ENCODE measurements around the gene MED13L. TPM values are rescaled to one million over a fixed set of nuclear protein-coding genes. Genes with fewer than 3 reads are reported as not detected.

Gene MED13L
- total RNA-seq, 1 experiment from 2014 or later: 94.1 TPM

DNA sequence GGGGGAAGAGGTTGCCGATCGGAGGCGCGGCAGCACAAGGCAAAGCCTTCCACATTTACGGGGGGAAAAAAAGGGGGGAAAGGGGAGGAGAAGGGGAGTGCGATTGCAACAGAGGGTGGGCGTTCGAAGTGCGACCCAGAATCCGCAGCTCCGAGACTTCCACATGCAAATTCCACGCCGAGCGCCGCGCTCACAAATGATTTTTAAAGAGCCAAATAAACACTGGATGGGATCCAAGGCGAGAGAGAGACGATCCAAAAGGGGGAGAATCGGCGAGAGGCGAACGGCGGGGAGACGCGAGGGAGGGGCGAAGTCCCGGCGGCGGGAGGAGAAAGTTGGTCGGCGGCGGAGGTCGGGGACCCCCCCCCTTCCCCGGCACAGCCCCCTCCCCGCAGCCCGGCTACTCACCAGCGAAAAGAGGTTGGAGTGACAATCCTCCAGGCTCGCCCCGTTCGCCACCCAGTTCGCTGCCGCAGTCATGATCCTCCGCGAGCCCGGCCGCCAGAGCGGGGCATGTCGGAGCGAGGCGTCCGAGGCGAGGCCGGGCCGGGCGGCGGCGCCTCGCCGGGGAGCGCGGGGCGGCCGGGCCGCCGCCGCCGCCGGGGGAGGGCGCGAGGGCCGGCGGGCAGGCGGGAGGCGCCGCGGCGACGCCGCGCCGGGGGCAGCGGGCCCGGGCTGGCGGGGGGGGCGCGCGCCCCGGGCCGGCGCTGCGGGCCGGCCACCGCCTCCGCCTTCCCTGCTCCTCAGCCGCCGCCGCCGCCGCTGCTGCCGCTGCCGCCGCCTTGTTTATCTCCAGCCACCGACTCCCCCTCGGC is 634 bp downstream of the MED13L start:
- H3K4me3 ChIP-seq (ENCODE audit: low read depth, low read length, poor library complexity, severe bottlenecking): peak overlapping the region; percentile 67
- TF ChIP-seq EZH2 (IDR thresholded peaks at IDR 0.05; ENCODE audit: borderline replicate concordance, low read depth, low read length, poor library complexity, severe bottlenecking): no peak
- TF ChIP-seq, protein P1, sequence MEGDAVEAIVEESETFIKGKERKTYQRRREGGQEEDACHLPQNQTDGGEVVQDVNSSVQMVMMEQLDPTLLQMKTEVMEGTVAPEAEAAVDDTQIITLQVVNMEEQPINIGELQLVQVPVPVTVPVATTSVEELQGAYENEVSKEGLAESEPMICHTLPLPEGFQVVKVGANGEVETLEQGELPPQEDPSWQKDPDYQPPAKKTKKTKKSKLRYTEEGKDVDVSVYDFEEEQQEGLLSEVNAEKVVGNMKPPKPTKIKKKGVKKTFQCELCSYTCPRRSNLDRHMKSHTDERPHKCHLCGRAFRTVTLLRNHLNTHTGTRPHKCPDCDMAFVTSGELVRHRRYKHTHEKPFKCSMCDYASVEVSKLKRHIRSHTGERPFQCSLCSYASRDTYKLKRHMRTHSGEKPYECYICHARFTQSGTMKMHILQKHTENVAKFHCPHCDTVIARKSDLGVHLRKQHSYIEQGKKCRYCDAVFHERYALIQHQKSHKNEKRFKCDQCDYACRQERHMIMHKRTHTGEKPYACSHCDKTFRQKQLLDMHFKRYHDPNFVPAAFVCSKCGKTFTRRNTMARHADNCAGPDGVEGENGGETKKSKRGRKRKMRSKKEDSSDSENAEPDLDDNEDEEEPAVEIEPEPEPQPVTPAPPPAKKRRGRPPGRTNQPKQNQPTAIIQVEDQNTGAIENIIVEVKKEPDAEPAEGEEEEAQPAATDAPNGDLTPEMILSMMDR (conservative IDR thresholded peaks at IDR 0.05; ENCODE audit: low read depth, low read length): 0 out of 2 replicates have a peak, but pooled peaks have one; percentile 6
- intact Hi-C loops (cut with micrococcal nuclease; ENCODE audit: unreplicated experiment): loop anchor here (1.0 to 5.0 kb wide), 5 partner anchors 135 to 325 kb away; no protein-coding TSS in a partner anchor
- ChIA-PET POLR2A (ENCODE audit: low non-redundant PET) (no interaction called here), CTCF (interaction anchor here (0.6 to 0.8 kb wide), 3 partner anchors 19 to 277 kb away, joined by 3 to 9 read pairs (median 3); no protein-coding TSS in a partner anchor)
- H3K9me3 ChIP-seq (ENCODE audit: low read depth, low read length, poor library complexity, severe bottlenecking): no peaks in the 10 kb centered on the region
- H3K36me3 ChIP-seq (ENCODE audit: insufficient read depth, low read length, poor library complexity, severe bottlenecking): no peaks in the 10 kb centered on the region
- no peaks in the 10 kb centered on the region for H3K27me3 ChIP-seq (replicated peaks; ENCODE audit: insufficient read depth, low read depth, low read length, poor library complexity)
- peak overlapping the region; percentile 82 for H3K27ac ChIP-seq (ENCODE audit: low read depth, low read length, poor library complexity, severe bottlenecking)
- no TSS peak for BruUV-seq (replicated peaks)
- H3K4me1 ChIP-seq (ENCODE audit: insufficient read depth, low read length, poor library complexity, severe bottlenecking): peaks cover 24% of the 10 kb centered on the region
- peak; percentile 78 for DNase-seq (ENCODE audit: low spot score)

DNA sequence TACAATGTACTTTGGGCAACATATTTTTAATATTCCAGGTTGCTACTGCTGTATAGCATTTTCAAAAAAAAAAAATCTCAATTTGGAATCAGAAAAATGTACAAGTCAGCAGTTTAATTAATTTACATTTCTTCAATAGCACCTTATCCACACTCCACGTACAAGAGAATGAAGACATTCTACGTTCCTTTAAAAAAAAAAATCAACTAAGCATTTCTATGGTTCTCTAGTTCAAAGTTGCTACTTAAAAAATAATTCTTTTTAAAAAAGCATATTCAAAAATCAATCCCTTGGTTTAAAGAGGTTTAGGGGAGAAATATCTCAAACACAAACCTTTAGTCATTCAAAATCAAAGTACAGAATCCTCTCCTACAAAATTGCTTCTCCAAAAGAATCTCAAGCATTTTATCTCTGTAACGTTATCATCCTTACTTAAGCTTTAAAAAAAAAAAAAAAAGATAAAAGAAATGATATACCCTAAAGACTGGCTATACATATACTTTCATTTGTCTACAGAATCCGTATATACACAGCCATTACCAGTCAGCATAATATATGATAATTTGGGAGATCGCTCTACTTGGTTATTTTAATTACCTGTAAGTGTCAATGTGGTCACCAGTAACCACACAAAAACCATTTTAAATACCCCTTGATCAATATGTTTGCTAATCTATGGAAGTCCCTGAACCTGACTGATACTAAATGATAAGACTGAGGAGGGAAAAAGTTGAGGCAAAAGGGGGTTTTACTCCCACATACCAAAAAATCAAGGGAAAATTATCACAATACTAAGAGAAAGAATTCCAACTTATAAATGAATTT is 2.7 kb downstream of the MED13L start:
- H3K4me1 ChIP-seq (ENCODE audit: insufficient read depth, low read length, poor library complexity, severe bottlenecking): peaks cover 29% of the 10 kb centered on the region
- H3K27ac ChIP-seq (ENCODE audit: low read depth, low read length, poor library complexity, severe bottlenecking): no peak overlapping the region
- no peak for DNase-seq (ENCODE audit: low spot score)
- intact Hi-C loops (cut with micrococcal nuclease; ENCODE audit: unreplicated experiment): loop anchor here (5.0 kb wide), 4 partner anchors 132 to 328 kb away; no protein-coding TSS in a partner anchor
- no peaks in the 10 kb centered on the region for H3K27me3 ChIP-seq (replicated peaks; ENCODE audit: insufficient read depth, low read depth, low read length, poor library complexity)
- BruUV-seq (replicated peaks): no TSS peak
- H3K36me3 ChIP-seq (ENCODE audit: insufficient read depth, low read length, poor library complexity, severe bottlenecking): no peaks in the 10 kb centered on the region
- CTCF ChIA-PET: no interaction called here
- POLR2A ChIA-PET (ENCODE audit: low non-redundant PET): no interaction called here
- no peaks in the 10 kb centered on the region for H3K9me3 ChIP-seq (ENCODE audit: low read depth, low read length, poor library complexity, severe bottlenecking)
- TF ChIP-seq, protein P1 (conservative IDR thresholded peaks at IDR 0.05; ENCODE audit: low read depth, low read length): no peak
- no peak for TF ChIP-seq EZH2 (IDR thresholded peaks at IDR 0.05; ENCODE audit: borderline replicate concordance, low read depth, low read length, poor library complexity, severe bottlenecking)
- peak overlapping the region; percentile 67 for H3K4me3 ChIP-seq (ENCODE audit: low read depth, low read length, poor library complexity, severe bottlenecking)

DNA sequence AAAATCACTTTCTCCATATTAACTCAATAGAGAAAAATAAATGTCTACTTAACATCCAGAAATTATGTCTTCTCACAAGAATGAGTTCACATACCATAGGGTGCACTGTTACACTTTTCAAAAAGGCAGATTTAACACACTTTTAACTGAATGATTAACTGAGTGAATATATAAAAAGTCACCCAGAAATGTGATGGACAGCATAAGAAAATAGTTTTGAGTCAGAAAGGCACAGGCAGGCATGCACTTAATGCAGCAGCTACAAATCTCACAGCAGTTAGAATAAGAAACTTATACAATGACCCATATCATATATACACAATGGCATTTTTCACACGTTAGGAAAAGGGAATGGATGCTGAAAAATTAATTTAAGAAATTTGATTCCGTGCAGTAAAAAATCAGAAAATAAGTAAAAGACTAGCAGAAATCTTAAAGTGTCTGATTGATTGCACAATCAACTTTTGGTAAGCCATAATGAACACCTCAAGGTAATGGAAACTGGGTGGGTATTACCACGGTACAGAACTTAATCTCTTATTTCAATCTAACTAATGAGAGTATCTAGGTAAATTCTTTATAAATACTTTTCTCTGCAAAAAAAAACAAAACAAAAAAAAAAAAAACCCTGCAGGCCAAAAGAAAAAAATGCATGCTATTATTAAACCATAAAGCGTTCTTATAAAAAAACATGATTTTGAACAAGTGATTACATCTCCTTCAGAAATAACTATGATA is 3.5 kb downstream of the MED13L start:
- TF ChIP-seq EZH2 (IDR thresholded peaks at IDR 0.05; ENCODE audit: borderline replicate concordance, low read depth, low read length, poor library complexity, severe bottlenecking): no peak
- TF ChIP-seq, protein P1 (conservative IDR thresholded peaks at IDR 0.05; ENCODE audit: low read depth, low read length): no peak; the same call in 1 of the 2 replicates

More for the DNA sequence above, 3.5 kb downstream of the MED13L start:
- Histone ChIP-seq H3K4me1 (ENCODE audit: insufficient read depth, low read length, poor library complexity, severe bottlenecking) (peaks cover 34% of the 10 kb centered on the region), H3K9me3 (ENCODE audit: low read depth, low read length, poor library complexity, severe bottlenecking) (no peaks in the 10 kb centered on the region), H3K27me3 (replicated peaks; ENCODE audit: insufficient read depth, low read depth, low read length, poor library complexity) (no peaks in the 10 kb centered on the region), H3K4me3 (ENCODE audit: low read depth, low read length, poor library complexity, severe bottlenecking) (peak overlapping the region; percentile 67), H3K36me3 (ENCODE audit: insufficient read depth, low read length, poor library complexity, severe bottlenecking) (no peaks in the 10 kb centered on the region), H3K27ac (ENCODE audit: low read depth, low read length, poor library complexity, severe bottlenecking) (no peak overlapping the region)
- ChIA-PET POLR2A (ENCODE audit: low non-redundant PET) (no interaction called here), CTCF (no interaction called here)
- no TSS peak for BruUV-seq (replicated peaks)
- intact Hi-C loops (cut with micrococcal nuclease; ENCODE audit: unreplicated experiment): no loop called here
- no peak for DNase-seq (ENCODE audit: low spot score)

Measured in A673 (cell line).